GM12874 (cell line): ENCODE data around the gene IVNS1ABP.

Source experiments
- TF ChIP-seq, protein P1 (sequence below): IDR thresholded peaks from 2 replicates; pipeline ENCODE4 v1.5.1; 2011; ENCODE audit warnings: low read depth, mild to moderate bottlenecking, control low read depth, low read length, moderate library complexity; ENCODE audit not compliant: insufficient read depth

Gene IVNS1ABP

DNA sequence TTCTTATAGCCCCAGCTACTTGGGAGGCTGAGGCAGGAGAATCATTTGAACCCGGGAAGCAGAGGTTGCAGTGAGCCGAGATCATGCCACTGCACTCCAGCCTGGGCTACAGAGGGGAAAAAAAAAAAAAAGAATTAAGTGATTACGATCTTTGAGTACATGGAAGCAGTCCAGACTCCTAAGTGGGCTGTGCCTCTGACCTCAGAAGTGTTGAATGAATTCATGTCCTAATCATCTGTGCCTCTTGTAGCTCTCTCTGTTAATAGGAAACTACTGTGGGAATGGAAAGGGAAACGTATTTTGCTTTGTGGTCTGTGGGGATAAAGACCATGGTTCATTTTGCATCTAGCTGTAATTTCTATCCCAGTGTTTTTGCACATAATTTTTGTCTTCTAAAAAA lies 8.4 kb upstream of the IVNS1ABP start:
- TF ChIP-seq, protein P1, sequence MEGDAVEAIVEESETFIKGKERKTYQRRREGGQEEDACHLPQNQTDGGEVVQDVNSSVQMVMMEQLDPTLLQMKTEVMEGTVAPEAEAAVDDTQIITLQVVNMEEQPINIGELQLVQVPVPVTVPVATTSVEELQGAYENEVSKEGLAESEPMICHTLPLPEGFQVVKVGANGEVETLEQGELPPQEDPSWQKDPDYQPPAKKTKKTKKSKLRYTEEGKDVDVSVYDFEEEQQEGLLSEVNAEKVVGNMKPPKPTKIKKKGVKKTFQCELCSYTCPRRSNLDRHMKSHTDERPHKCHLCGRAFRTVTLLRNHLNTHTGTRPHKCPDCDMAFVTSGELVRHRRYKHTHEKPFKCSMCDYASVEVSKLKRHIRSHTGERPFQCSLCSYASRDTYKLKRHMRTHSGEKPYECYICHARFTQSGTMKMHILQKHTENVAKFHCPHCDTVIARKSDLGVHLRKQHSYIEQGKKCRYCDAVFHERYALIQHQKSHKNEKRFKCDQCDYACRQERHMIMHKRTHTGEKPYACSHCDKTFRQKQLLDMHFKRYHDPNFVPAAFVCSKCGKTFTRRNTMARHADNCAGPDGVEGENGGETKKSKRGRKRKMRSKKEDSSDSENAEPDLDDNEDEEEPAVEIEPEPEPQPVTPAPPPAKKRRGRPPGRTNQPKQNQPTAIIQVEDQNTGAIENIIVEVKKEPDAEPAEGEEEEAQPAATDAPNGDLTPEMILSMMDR: no peak

DNA sequence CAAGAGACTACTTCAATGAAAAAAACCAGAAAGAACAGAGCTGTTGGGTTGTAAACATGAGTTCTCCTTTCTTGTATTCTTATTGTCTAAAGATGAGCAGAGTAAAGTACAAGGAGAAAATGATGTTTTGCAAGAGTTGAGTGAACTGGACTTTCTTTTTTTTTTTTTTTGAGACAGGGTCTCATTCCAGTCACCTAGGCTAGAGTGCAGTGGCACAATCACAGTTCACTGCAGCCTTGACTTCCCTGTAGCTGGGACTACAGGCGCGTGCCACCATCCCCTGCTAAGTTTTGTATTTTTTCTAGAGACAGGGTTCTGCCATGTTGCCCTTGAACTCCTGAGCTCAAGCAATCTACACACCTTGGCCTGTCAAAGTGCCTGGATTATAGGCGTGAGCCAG lies 7.1 kb upstream of the IVNS1ABP start:
- TF ChIP-seq, protein P1: no peak

DNA sequence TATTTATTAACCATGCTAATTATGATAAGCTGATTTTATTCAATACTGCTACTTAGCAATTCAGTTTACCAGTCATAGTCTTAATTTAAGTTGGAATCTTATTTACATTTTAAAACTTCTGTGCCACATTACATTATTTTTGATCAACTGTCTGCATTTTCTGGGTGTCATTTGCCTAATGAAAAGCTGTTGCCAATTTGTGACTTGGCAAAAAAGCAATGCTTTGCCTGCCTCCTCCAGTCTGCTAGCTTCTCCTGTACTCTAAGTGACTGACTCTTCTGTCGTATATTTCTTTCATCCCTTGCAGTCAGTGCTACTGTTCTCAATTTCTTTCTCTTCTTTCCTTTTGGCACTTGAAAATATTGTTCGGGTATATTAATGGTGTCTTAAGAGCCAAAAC lies 5.6 kb upstream of the IVNS1ABP start:
- TF ChIP-seq, protein P1: no peak

DNA sequence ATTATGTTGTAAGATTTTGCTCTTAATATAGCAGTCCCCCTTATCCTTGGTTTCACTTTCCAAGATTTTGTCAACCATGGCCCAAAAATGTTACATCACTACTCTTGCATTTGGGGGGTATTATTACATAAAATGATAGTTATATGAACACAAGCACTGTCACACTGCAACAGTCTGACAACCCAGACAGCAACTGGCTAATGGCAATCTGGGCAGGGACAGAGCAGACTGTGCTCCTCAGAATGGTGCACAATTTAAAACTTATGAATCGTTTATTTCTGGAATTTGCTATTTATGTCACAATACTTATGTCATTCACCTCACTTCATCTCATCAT lies 2.1 kb upstream of the IVNS1ABP start:
- TF ChIP-seq, protein P1: no peak

DNA sequence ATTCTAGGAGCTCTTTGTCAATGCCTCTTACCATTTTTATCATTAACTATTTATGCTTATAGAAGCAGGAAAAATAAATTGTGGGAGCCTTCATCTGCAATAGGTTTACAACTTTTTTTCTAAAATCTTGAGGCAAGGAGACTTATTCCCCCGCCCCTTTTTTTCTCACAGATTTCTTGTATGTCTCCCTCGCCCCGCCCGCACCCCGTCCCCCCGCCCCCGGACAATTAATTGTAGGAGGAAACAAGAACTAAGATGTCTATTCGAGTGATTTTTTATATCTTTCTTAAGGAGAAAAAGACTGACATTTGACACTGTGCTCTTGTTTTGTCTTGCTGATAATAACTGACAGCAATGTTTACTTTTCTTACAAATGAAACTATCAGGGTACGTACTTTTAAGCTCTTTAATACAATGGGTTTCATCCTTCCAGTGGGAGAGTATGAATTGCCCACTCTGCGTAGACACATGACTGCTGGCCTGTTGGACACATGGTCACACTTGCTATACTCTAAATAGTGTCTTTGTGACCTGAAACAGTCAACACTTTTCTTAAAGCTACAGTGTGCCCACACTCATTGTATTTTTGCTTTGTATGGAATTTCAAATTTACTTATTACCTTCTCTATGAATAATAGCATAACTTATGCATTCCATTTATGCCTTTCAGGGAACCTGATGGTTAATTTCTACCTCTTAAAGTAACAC lies 1.5 kb upstream of the IVNS1ABP start:
- TF ChIP-seq, protein P1: no peak

DNA sequence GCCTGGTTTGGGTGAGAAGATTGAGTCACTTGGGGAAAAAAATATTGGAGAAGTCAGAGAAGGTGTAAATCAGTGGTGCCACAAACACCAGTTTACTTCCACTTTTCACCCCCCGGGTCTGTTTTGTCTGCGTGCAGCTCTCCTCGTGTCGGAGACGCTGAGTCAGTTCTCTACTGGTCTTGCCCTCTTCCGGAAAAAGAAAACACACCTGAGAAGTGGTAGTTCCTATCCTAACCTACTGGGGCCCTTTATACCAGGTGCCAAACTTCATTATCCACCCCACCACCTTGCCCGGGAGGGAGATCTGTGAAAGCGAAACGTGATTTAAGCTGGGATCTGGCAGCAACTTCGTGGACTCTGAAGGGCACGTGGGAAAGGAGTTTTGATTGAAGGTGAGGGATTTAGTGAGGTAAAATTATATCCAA lies 855 bp upstream of the IVNS1ABP start:
- TF ChIP-seq, protein P1: no peak

DNA sequence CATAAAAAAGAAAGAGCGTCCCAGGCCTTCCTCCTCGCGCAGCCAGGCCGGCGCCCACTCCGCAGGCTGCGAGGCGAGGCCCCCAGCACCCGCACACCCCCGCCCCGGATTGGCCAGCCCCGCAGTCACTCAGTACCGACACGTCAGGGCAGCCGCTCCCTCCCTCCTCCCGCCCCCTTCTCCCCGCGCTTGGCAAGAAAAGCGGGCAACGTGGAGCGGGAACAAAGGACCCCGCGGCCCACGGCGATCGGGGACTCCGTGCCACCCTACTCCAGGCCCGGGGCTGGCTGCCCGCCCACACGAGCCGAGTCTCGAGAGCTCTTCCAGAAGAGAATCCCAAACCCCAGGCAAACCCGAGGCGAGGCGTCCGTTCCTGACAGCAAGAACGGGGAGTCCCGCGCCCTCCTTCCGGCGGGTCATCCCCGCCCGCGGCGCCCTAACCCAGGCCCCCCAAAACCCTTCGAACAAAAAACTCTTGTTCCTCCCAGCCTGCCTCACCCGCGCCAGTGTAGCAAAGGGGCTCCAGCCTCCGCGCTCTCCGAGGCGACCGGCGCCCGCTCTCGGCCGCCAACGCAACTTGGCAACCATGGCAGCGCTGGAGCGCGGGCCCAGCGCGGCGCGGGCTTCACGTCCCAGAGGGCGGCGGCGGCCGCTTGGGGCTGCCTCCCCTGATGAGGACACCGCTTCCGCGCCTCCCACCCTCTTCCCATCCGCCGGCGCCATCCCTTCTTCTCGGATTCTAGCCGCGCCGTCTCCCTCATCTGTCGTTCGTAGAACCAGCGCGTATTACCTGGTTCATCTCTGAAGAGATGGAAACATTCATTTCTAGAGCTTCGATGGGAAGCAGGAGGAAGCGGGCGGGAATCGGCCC lies 645 bp downstream of the IVNS1ABP start:
- TF ChIP-seq, protein P1: no peak
